Loucy (cell line): ENCODE data around the gene DPP8.

Source experiments
- H2AFZ ChIP-seq: fragments of 200-600 bp; sonication (generic); 2 replicates; pipeline ENCODE4 v1.6.0; 2016; ENCODE audit warnings: antibody characterized with exemption, mild to moderate bottlenecking, low read length, moderate library complexity
- H3F3A ChIP-seq: fragments of 200-600 bp; 2 replicates; pipeline ENCODE4 v1.6.0; 2016; ENCODE audit warnings: antibody characterized with exemption, low read depth, mild to moderate bottlenecking
- H3K27me3 ChIP-seq: fragments of 200-600 bp; sonication (generic); 2 replicates; pipeline ENCODE4 v1.6.1; 2014; ENCODE audit warnings: low read length, mild to moderate bottlenecking; ENCODE audit not compliant: insufficient read depth, poor library complexity, severe bottlenecking
- H3K36me3 ChIP-seq: fragments of 200-600 bp; sonication (generic); 2 replicates; pipeline ENCODE4 v1.6.1; 2016; ENCODE audit warnings: low read length; ENCODE audit not compliant: insufficient read depth
- H3K4me1 ChIP-seq: fragments of 200-600 bp; sonication (generic); 2 replicates; pipeline ENCODE4 v1.5.1; 2014; ENCODE audit warnings: low read length, mild to moderate bottlenecking; ENCODE audit not compliant: insufficient read depth, poor library complexity, severe bottlenecking
- H3K4me2 ChIP-seq: fragments of 200-600 bp; sonication (generic); 2 replicates; pipeline ENCODE4 v1.6.0; 2014; ENCODE audit warnings: antibody characterized with exemption, low read length, low read depth, mild to moderate bottlenecking; ENCODE audit not compliant: poor library complexity, severe bottlenecking
- H3K4me3 ChIP-seq: fragments of 200-600 bp; sonication (generic); 2 replicates; pipeline ENCODE4 v1.5.1; 2014; ENCODE audit warnings: low read length, mild to moderate bottlenecking, mixed read lengths; ENCODE audit not compliant: poor library complexity, severe bottlenecking
- H3K79me2 ChIP-seq: fragments of 200-600 bp; sonication (generic); 2 replicates; pipeline ENCODE4 v1.6.1; 2014; ENCODE audit warnings: low read length; ENCODE audit not compliant: insufficient read depth
- H3K9ac ChIP-seq: fragments of 200-600 bp; sonication (generic); 2 replicates; pipeline ENCODE4 v1.6.0; 2014; ENCODE audit warnings: mild to moderate bottlenecking, low read depth, low read length, moderate library complexity; ENCODE audit not compliant: poor library complexity, severe bottlenecking
- H3K9me2 ChIP-seq: fragments of 200-600 bp; sonication (generic); replicated peaks from 2 replicates; pipeline ENCODE4 v1.6.1; 2016; ENCODE audit warnings: low read depth, low read length, mixed read lengths
- H3K9me3 ChIP-seq: fragments of 200-600 bp; sonication (generic); 2 replicates; pipeline ENCODE4 v1.6.1; 2014; ENCODE audit warnings: mild to moderate bottlenecking, antibody characterized with exemption, low read length, low read depth; ENCODE audit not compliant: insufficient read depth
- H4K20me1 ChIP-seq: fragments of 200-600 bp; sonication (generic); 2 replicates; pipeline ENCODE4 v1.6.0; 2014; ENCODE audit warnings: antibody characterized with exemption, low read length, mild to moderate bottlenecking; ENCODE audit not compliant: insufficient read depth, poor library complexity, severe bottlenecking
- CTCF ChIP-seq: fragments of 200-600 bp; sonication (generic); conservative IDR thresholded peaks from 2 replicates; pipeline ENCODE4 v1.5.1; 2014; ENCODE audit warnings: mild to moderate bottlenecking, antibody characterized with exemption, low read length
- EZH2phosphoT487 ChIP-seq: fragments of 200-600 bp; IDR thresholded peaks from 2 replicates; pipeline ENCODE4 v1.6.1; 2018; ENCODE audit warnings: antibody characterized with exemption, mild to moderate bottlenecking, moderate library complexity, borderline replicate concordance

DPP8 gene

GRCh38 chr15:65451989-65452388 lies 65.5 kb downstream of the DPP8 start:
- no peak overlapping the region for H3K9ac ChIP-seq
- H3K36me3 ChIP-seq, result peaks cover 72% of the 10 kb centered on the region
- H3K9me3 ChIP-seq, result no peaks in the 10 kb centered on the region
- H3K4me1 ChIP-seq, result no peaks in the 10 kb centered on the region
- no peaks in the 10 kb centered on the region for H3F3A ChIP-seq
- TF ChIP-seq CTCF (no peak), EZH2phosphoT487 (no peak)
- H2AFZ ChIP-seq, result no peak overlapping the region
- H3K79me2 ChIP-seq, result no peaks in the 10 kb centered on the region
- H3K9me2 ChIP-seq, result no peaks in the 10 kb centered on the region
- no peaks in the 10 kb centered on the region for H3K27me3 ChIP-seq
- H3K4me2 ChIP-seq, result no peak overlapping the region
- no peak overlapping the region for H3K4me3 ChIP-seq
- no peaks in the 10 kb centered on the region for H4K20me1 ChIP-seq

GRCh38 chr15:65450556-65450955 lies 66.9 kb downstream of the DPP8 start:
- Histone ChIP-seq H3K4me3 (no peak overlapping the region), H3K9me2 (no peaks in the 10 kb centered on the region), H3K4me1 (no peaks in the 10 kb centered on the region), H3K4me2 (no peak overlapping the region), H3F3A (no peaks in the 10 kb centered on the region), H3K9me3 (no peaks in the 10 kb centered on the region), H3K79me2 (no peaks in the 10 kb centered on the region), H3K9ac (no peak overlapping the region), H2AFZ (no peak overlapping the region), H3K27me3 (no peaks in the 10 kb centered on the region), H4K20me1 (no peaks in the 10 kb centered on the region), H3K36me3 (peaks cover 73% of the 10 kb centered on the region; the same call in 1 of the 2 replicates)
- TF ChIP-seq EZH2phosphoT487 (no peak), CTCF (no peak)

- Histone ChIP-seq H3F3A (no peaks in the 10 kb centered on the region), H3K4me3 (no peak overlapping the region), H3K9me2 (no peaks in the 10 kb centered on the region), H3K9ac (no peak overlapping the region), H3K4me1 (no peaks in the 10 kb centered on the region), H2AFZ (no peak overlapping the region), H4K20me1 (no peaks in the 10 kb centered on the region), H3K4me2 (no peak overlapping the region), H3K79me2 (no peaks in the 10 kb centered on the region), H3K27me3 (no peaks in the 10 kb centered on the region), H3K9me3 (no peaks in the 10 kb centered on the region), H3K36me3 (peaks cover 71% of the 10 kb centered on the region; the same call in 1 of the 2 replicates)
- TF ChIP-seq CTCF (no peak), EZH2phosphoT487 (no peak)
Observed at GRCh38 chr15:65447145-65447544, 70.3 kb downstream of the DPP8 start.
